GM12875 (cell line): ENCODE measurements around the gene KRTAP19-6.
"Not testable (repeated sequence)": the region's sequence is repeated elsewhere in the genome, so short reads cannot be mapped to it uniquely, and the experiment has no call there.

ENCODE experiments used
- H3K4me3 ChIP-seq: one replicate; pipeline ENCODE4 v1.5.1; 2011; ENCODE audit warnings: low read depth, low read length, control low read depth
- CTCF ChIP-seq: IDR thresholded peaks from 2 replicates; pipeline ENCODE4 v1.5.1; 2011; ENCODE audit warnings: low read depth, mild to moderate bottlenecking, control low read depth, inconsistent platforms, low read length, moderate library complexity, borderline replicate concordance; ENCODE audit not compliant: insufficient read depth

KRTAP19-6 gene

GRCh38 chr21:30515681-30516080, 26.0 kb downstream of the KRTAP19-6 start:
- TF ChIP-seq CTCF, result no peak
- H3K4me3 ChIP-seq, result no peak overlapping the region

- not testable (repeated sequence) for H3K4me3 ChIP-seq
Measured at GRCh38 chr21:30505621-30506205, 36.0 kb downstream of the KRTAP19-6 start.

- TF ChIP-seq CTCF, result no peak
- no peak within 1 kb of the TSS for H3K4me3 ChIP-seq
Measured at GRCh38 chr21:30502041-30502440, 39.6 kb downstream of the KRTAP19-6 start, which contains the start of gene KRTAP19-5. TSS of gene KRTAP19-5 (minus strand) at chr21:30502141. CDS start at chr21:30502090, 51 bp downstream.

- no peak for TF ChIP-seq CTCF
- H3K4me3 ChIP-seq, result no peak within 1 kb of the TSS
Measured at GRCh38 chr21:30497065-30497464, 44.6 kb downstream of the KRTAP19-6 start, which contains the start of gene KRTAP19-4. TSS of gene KRTAP19-4 (minus strand) at chr21:30497165. CDS start at chr21:30497110, 55 bp downstream.

- H3K4me3 ChIP-seq, result no peak within 1 kb of the TSS
- TF ChIP-seq CTCF, result no peak
Measured at GRCh38 chr21:30491963-30492428, 49.7 kb downstream of the KRTAP19-6 start, which contains the start of gene KRTAP19-3. TSS of gene KRTAP19-3 (minus strand) at chr21:30492013. CDS start at chr21:30491957, 56 bp downstream.
